Mesenchymal stem cell (in vitro differentiated cells and primary cell): ENCODE data around the gene AQP7. TPM values are rescaled to one million over a fixed set of nuclear protein-coding genes. Genes with fewer than 3 reads are reported as not detected.

Source experiments
- DNase-seq: peaks from one replicate; pipeline ENCODE4 v3.0.0-alpha.2; 2013
- H2AFZ ChIP-seq: one replicate; pipeline ENCODE4 v1.6.1; 2013; ENCODE audit warnings: low read depth, mild to moderate bottlenecking, control low read depth, inconsistent platforms, low read length, moderate library complexity
- H2AK5ac ChIP-seq: 2 replicates; pipeline ENCODE4 v1.6.1; 2013; ENCODE audit warnings: low read length, moderate library complexity, mild to moderate bottlenecking, inconsistent platforms; ENCODE audit not compliant: severe bottlenecking
- H2BK120ac ChIP-seq: one replicate; pipeline ENCODE4 v1.6.1; 2013; ENCODE audit warnings: low read depth, mild to moderate bottlenecking, inconsistent platforms, low read length, moderate library complexity
- H2BK12ac ChIP-seq, 2 experiments: one replicate each; pipeline ENCODE4 v1.6.1; 2013; ENCODE audit warnings: inconsistent platforms in 2 of 2, low read length in 2 of 2, mild to moderate bottlenecking in 2 of 2, moderate library complexity in 2 of 2, control low read depth in 1 of 2
- H2BK15ac ChIP-seq: one replicate; pipeline ENCODE4 v1.6.1; 2013; ENCODE audit warnings: mild to moderate bottlenecking, low read depth, inconsistent platforms; ENCODE audit not compliant: poor library complexity, severe bottlenecking
- H2BK5ac ChIP-seq: 2 replicates; pipeline ENCODE4 v1.6.1; 2013; ENCODE audit warnings: low read depth, mild to moderate bottlenecking, low read length, control low read depth, inconsistent platforms; ENCODE audit not compliant: poor library complexity, severe bottlenecking
- H3K14ac ChIP-seq, 2 experiments: one replicate each; pipeline ENCODE4 v1.6.1; 2013; ENCODE audit warnings: inconsistent platforms in 2 of 2, low read length in 2 of 2, control low read depth in 1 of 2, mild to moderate bottlenecking in 1 of 2, moderate library complexity in 1 of 2
- H3K18ac ChIP-seq, 2 experiments: one replicate each; pipeline ENCODE4 v1.6.1; 2013; ENCODE audit warnings: inconsistent platforms in 2 of 2, low read length in 2 of 2, control low read depth in 1 of 2, low read depth in 1 of 2, mild to moderate bottlenecking in 1 of 2
- H3K23ac ChIP-seq, 2 experiments: one replicate each; pipeline ENCODE4 v1.6.1; 2013; ENCODE audit warnings: inconsistent platforms in 2 of 2, low read length in 2 of 2, mild to moderate bottlenecking in 2 of 2, moderate library complexity in 2 of 2, control low read depth in 1 of 2
- H3K27ac ChIP-seq: 2 replicates; pipeline ENCODE4 v1.5.1; 2013; ENCODE audit warnings: mild to moderate bottlenecking, moderate library complexity, low read length, control low read depth, inconsistent platforms; ENCODE audit not compliant: poor library complexity, severe bottlenecking
- H3K27me3 ChIP-seq, 2 experiments: 2 replicates each; pipeline versions ENCODE4 v1.6.1 to v1.7.0; 2013; ENCODE audit warnings: low read length in 2 of 2, mild to moderate bottlenecking in 2 of 2, moderate library complexity in 2 of 2, control low read depth in 1 of 2, inconsistent platforms in 1 of 2; ENCODE audit not compliant: control insufficient read depth in 1 of 2, insufficient read depth in 1 of 2
- H3K36me3 ChIP-seq, 2 experiments: 2 replicates each; pipeline versions ENCODE4 v1.6.1 to v1.7.0; 2013; ENCODE audit warnings: low read length in 2 of 2, control low read depth in 1 of 2, inconsistent platforms in 1 of 2, low read depth in 1 of 2, mild to moderate bottlenecking in 1 of 2; ENCODE audit not compliant: insufficient read depth in 2 of 2, control insufficient read depth in 1 of 2
- H3K4ac ChIP-seq, 2 experiments: one replicate each; pipeline ENCODE4 v1.6.1; 2013; ENCODE audit warnings: inconsistent platforms in 2 of 2, low read length in 2 of 2, mild to moderate bottlenecking in 2 of 2, moderate library complexity in 2 of 2, control low read depth in 1 of 2, low read depth in 1 of 2
- H3K4me1 ChIP-seq: 2 replicates; pipeline ENCODE4 v1.6.1; 2013; ENCODE audit warnings: low read depth, low read length, control low read depth; ENCODE audit not compliant: control insufficient read depth, insufficient read depth
- H3K4me2 ChIP-seq: 2 replicates; pipeline ENCODE4 v1.6.1; 2013; ENCODE audit warnings: low read length, mild to moderate bottlenecking, inconsistent platforms; ENCODE audit not compliant: poor library complexity, severe bottlenecking
- H3K4me3 ChIP-seq, 2 experiments: 2 replicates each; pipeline versions ENCODE4 v1.5.1 to v1.7.0; 2013; ENCODE audit warnings: low read length in 2 of 2, mild to moderate bottlenecking in 2 of 2, control low read depth in 1 of 2, low read depth in 1 of 2; ENCODE audit not compliant: insufficient read depth in 1 of 2
- H3K79me1 ChIP-seq: replicated peaks from 2 replicates; pipeline ENCODE4 v1.6.1; 2013; ENCODE audit warnings: mild to moderate bottlenecking, control low read depth, low read length, inconsistent platforms; ENCODE audit not compliant: poor library complexity, severe bottlenecking
- H3K9ac ChIP-seq: 2 replicates; pipeline ENCODE4 v1.7.0; 2013; ENCODE audit warnings: mild to moderate bottlenecking, low read length, moderate library complexity
- H3K9me3 ChIP-seq: 2 replicates; pipeline ENCODE4 v1.7.0; 2013; ENCODE audit warnings: mild to moderate bottlenecking, low read length; ENCODE audit not compliant: control insufficient read depth
- H4K8ac ChIP-seq: one replicate; pipeline ENCODE4 v1.6.1; 2013; ENCODE audit warnings: inconsistent platforms, mild to moderate bottlenecking, low read length, moderate library complexity
- H4K91ac ChIP-seq: one replicate; pipeline ENCODE4 v1.6.1; 2013; ENCODE audit warnings: mild to moderate bottlenecking, low read length, inconsistent platforms
- WGBS: methylation state at CpG from one replicate; pipeline ENCODE4 v1.1.7; 2013; ENCODE audit warnings: mixed read lengths; 5-methylcytosine and 5-hydroxymethylcytosine counted together
- small RNA-seq: library from polyadenylated mRNA; stranded (forward); fragments of <200 nt; extraction: miRNeasy Mini kit (QIAGEN cat#:217004); gene quantifications from one replicate; pipeline ENCODE3, GENCODE V24; 2013; ENCODE audit warnings: low read depth

Gene AQP7

DNA sequence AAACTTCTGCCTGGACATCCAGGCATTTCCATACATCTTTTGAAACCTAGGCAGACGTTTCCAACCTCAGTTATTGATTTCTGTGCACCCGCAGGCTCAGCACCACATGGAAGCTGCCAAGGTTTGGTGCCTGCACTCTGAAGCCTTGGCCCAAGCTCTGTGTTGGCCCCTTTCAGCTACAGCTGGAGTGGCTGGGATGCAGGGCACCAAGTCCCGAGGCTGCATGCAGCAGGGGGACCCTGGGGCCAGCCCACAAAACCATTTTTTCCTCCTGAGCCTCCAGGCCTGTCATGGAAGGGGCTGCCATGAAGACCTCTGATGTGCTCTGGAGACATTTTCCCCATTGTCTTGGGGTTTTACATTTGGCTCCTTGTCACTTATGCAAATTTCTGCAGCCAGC lies 62.2 kb downstream of the AQP7 start:
- Histone ChIP-seq H3K9me3 (peaks cover 3% of the 10 kb centered on the region), H3K18ac (no peak overlapping the region), H3K23ac (no peak overlapping the region), H2BK15ac (no peak overlapping the region), H2BK12ac (no peak overlapping the region), H2AFZ (no peak overlapping the region), H2BK120ac (no peak overlapping the region), H4K91ac (no peak overlapping the region), H3K4me1 (no peaks in the 10 kb centered on the region), H3K4ac (no peak overlapping the region), H3K79me1 (peaks cover 2% of the 10 kb centered on the region), H3K27ac (no peak overlapping the region), H2AK5ac (no peak overlapping the region), H3K36me3 (peaks cover 43 to 86% of the 10 kb centered on the region in 2 experiments), H3K4me3 (no peak overlapping the region), H3K14ac (no peak overlapping the region), H3K4me2 (no peak overlapping the region), H3K9ac (no peak overlapping the region), H4K8ac (no peak overlapping the region), H2BK5ac (no peak overlapping the region), H3K27me3 (no peaks in the 10 kb centered on the region)
- 97% methylated on average over 3 of the region's 3 CpGs for WGBS
- no peak for DNase-seq

Small RNA genes lying within 50 kb of the gene (small RNA-seq; reads per million reads assigned to genes)
- gene AL356218.2 = not detected
- not detected for gene RF00019
